ENCODE data around the gene OR4P4.

Gene OR4P4

DNA sequence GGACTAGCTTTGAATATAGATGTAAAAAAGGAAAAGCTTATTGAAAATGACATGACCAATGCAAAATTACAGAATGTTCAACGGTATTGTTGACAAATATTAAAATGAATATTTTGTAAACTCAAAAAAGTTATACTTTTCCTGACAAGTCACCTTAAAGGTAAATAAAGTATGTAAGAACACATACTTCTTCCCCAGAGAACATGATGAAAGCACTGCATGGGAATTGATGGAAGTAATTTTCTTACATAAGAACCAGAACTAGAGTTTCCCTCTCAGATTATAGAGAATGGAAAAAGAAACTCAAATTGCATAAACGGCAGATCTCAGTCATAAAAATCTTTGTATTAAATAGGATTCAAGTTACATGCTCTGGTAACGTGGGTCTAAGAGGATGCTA lies at the start of gene OR4P4:
TSS of gene OR4P4 (plus strand) at position 301 of the 400 bp plus-strand sequence.
- H3K9me3 ChIP-seq (ENCODE audit: control insufficient read depth, insufficient read depth, low read depth, low read length), result no peaks in the 10 kb centered on the region
- H3K4me1 ChIP-seq (ENCODE audit: control insufficient read depth, insufficient read depth, low read length), result no peaks in the 10 kb centered on the region
- ChIA-PET POLR2A (no interaction called here), CTCF (no interaction called here)
- H3K4me3 ChIP-seq (ENCODE audit: low read depth, low read length), result no peak within 1 kb of the TSS
- no peaks in the 10 kb centered on the region for H3K36me3 ChIP-seq (ENCODE audit: control insufficient read depth in 2 of 2, insufficient read depth in 1 of 2, low read length in 2 of 2)
- TF ChIP-seq REPIN1 (tag by site-specific recombination; IDR thresholded peaks at IDR 0.05; ENCODE audit: low read depth), result no peak
- TF ChIP-seq GFI1B (tag by site-specific recombination; IDR thresholded peaks at IDR 0.05), result no peak
- no peak for TF ChIP-seq ZNF350 (tag by site-specific recombination; IDR thresholded peaks at IDR 0.05)
- TF ChIP-seq, protein P1, sequence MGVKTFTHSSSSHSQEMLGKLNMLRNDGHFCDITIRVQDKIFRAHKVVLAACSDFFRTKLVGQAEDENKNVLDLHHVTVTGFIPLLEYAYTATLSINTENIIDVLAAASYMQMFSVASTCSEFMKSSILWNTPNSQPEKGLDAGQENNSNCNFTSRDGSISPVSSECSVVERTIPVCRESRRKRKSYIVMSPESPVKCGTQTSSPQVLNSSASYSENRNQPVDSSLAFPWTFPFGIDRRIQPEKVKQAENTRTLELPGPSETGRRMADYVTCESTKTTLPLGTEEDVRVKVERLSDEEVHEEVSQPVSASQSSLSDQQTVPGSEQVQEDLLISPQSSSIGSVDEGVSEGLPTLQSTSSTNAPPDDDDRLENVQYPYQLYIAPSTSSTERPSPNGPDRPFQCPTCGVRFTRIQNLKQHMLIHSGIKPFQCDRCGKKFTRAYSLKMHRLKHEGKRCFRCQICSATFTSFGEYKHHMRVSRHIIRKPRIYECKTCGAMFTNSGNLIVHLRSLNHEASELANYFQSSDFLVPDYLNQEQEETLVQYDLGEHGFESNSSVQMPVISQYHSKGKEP (tag by site-specific recombination; IDR thresholded peaks at IDR 0.05), result no peak
- no peak for TF ChIP-seq ZNF274 (IDR thresholded peaks at IDR 0.05; ENCODE audit: low read length)
- no peak for TF ChIP-seq ZNF274 (tag by site-specific recombination; IDR thresholded peaks at IDR 0.05; ENCODE audit: borderline replicate concordance)
- no peak for TF ChIP-seq ZNF354C (tag by site-specific recombination; IDR thresholded peaks at IDR 0.05; ENCODE audit: borderline replicate concordance, low read depth)
- TF ChIP-seq, protein P2, sequence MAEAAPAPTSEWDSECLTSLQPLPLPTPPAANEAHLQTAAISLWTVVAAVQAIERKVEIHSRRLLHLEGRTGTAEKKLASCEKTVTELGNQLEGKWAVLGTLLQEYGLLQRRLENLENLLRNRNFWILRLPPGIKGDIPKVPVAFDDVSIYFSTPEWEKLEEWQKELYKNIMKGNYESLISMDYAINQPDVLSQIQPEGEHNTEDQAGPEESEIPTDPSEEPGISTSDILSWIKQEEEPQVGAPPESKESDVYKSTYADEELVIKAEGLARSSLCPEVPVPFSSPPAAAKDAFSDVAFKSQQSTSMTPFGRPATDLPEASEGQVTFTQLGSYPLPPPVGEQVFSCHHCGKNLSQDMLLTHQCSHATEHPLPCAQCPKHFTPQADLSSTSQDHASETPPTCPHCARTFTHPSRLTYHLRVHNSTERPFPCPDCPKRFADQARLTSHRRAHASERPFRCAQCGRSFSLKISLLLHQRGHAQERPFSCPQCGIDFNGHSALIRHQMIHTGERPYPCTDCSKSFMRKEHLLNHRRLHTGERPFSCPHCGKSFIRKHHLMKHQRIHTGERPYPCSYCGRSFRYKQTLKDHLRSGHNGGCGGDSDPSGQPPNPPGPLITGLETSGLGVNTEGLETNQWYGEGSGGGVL (tag by site-specific recombination; IDR thresholded peaks at IDR 0.05), result no peak
- no peak for TF ChIP-seq KLF7 (tag by site-specific recombination; IDR thresholded peaks at IDR 0.05; ENCODE audit: borderline replicate concordance)
- no peak for TF ChIP-seq KLF1 (tag by site-specific recombination; IDR thresholded peaks at IDR 0.05)
- TF ChIP-seq SCRT2 (tag by site-specific recombination; IDR thresholded peaks at IDR 0.05), result no peak
- no peak for TF ChIP-seq ZFP3 (tag by site-specific recombination; IDR thresholded peaks at IDR 0.05; ENCODE audit: low read depth)
- TF ChIP-seq ZNF501 (tag by site-specific recombination; IDR thresholded peaks at IDR 0.05), result no peak
- TF ChIP-seq ZNF16 (tag by site-specific recombination; IDR thresholded peaks at IDR 0.05; ENCODE audit: low read depth), result no peak
- no peak for TF ChIP-seq ZNF302 (tag by site-specific recombination; IDR thresholded peaks at IDR 0.05; ENCODE audit: low read depth)
- H3K27ac ChIP-seq (ENCODE audit: extremely low read depth, low read depth, low read length), result no peak within 1 kb of the TSS

DNA sequence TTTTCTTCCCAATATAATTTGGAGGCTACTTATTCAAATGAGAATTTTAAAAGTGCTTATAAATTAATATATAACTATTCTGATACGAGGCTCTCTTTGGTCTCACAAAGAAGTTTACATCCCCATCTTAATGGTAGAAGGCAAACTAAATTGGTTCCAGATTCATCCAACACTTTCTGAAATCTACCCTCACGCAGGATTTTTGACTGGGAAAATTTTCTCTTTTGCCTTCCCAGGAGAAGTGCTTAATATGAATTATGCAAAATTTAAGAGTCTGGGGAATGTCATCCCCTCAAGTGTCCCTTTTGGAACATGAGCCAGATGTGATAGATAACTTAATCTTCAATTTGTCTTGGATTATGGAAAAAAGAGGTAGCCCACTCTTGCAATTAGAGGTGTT lies 27.4 kb upstream of the OR4P4 start, which contains the start of gene OR4C11:
TSS of gene OR4C11 (minus strand) at position 101 of the 400 bp plus-strand sequence. CDS start 3,272 bp downstream, outside the sequence.
- Histone ChIP-seq H3K4me1 (ENCODE audit: control insufficient read depth, insufficient read depth, low read length) (no peaks in the 10 kb centered on the region), H3K9me3 (ENCODE audit: control insufficient read depth, insufficient read depth, low read depth, low read length) (no peaks in the 10 kb centered on the region), H3K27ac (ENCODE audit: extremely low read depth, low read depth, low read length) (no peak within 1 kb of the TSS), H3K4me3 (ENCODE audit: low read depth, low read length) (no peak within 1 kb of the TSS), H3K36me3 (ENCODE audit: control insufficient read depth in 2 of 2, insufficient read depth in 1 of 2, low read length in 2 of 2) (no peaks in the 10 kb centered on the region)
- POLR2A ChIA-PET, result no interaction called here
- CTCF ChIA-PET, result no interaction called here
- no peak for TF ChIP-seq ZNF138 (tag by site-specific recombination; IDR thresholded peaks at IDR 0.05; ENCODE audit: borderline replicate concordance)
- no peak for TF ChIP-seq ZNF112 (tag by site-specific recombination; IDR thresholded peaks at IDR 0.05)
- TF ChIP-seq GLI2 (tag by site-specific recombination; IDR thresholded peaks at IDR 0.05; ENCODE audit: borderline replicate concordance, low read depth), result no peak
- no peak for TF ChIP-seq ZNF792 (tag by site-specific recombination; IDR thresholded peaks at IDR 0.05)
- TF ChIP-seq, protein P3, sequence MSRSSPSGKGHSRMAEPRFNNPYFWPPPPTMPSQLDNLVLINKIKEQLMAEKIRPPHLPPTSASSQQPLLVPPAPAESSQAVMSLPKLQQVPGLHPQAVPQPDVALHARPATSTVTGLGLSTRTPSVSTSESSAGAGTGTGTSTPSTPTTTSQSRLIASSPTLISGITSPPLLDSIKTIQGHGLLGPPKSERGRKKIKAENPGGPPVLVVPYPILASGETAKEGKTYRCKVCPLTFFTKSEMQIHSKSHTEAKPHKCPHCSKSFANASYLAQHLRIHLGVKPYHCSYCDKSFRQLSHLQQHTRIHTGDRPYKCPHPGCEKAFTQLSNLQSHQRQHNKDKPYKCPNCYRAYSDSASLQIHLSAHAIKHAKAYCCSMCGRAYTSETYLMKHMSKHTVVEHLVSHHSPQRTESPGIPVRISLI (tag by site-specific recombination; IDR thresholded peaks at IDR 0.05), result no peak
- TF ChIP-seq ZNF169 (tag by site-specific recombination; IDR thresholded peaks at IDR 0.05), result no peak
- no peak for TF ChIP-seq ZNF701 (tag by site-specific recombination; IDR thresholded peaks at IDR 0.05)
- TF ChIP-seq, protein P4, sequence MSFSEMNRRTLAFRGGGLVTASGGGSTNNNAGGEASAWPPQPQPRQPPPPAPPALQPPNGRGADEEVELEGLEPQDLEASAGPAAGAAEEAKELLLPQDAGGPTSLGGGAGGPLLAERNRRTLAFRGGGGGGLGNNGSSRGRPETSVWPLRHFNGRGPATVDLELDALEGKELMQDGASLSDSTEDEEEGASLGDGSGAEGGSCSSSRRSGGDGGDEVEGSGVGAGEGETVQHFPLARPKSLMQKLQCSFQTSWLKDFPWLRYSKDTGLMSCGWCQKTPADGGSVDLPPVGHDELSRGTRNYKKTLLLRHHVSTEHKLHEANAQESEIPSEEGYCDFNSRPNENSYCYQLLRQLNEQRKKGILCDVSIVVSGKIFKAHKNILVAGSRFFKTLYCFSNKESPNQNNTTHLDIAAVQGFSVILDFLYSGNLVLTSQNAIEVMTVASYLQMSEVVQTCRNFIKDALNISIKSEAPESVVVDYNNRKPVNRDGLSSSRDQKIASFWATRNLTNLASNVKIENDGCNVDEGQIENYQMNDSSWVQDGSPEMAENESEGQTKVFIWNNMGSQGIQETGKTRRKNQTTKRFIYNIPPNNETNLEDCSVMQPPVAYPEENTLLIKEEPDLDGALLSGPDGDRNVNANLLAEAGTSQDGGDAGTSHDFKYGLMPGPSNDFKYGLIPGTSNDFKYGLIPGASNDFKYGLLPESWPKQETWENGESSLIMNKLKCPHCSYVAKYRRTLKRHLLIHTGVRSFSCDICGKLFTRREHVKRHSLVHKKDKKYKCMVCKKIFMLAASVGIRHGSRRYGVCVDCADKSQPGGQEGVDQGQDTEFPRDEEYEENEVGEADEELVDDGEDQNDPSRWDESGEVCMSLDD (tag by site-specific recombination; IDR thresholded peaks at IDR 0.05), result no peak
- no peak for TF ChIP-seq ZNF677 (tag by site-specific recombination; IDR thresholded peaks at IDR 0.05)
- TF ChIP-seq, protein P5, sequence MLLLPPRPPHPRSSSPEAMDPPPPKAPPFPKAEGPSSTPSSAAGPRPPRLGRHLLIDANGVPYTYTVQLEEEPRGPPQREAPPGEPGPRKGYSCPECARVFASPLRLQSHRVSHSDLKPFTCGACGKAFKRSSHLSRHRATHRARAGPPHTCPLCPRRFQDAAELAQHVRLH (tag by site-specific recombination; IDR thresholded peaks at IDR 0.05), result no peak
- TF ChIP-seq ZNF175 (tag by site-specific recombination; IDR thresholded peaks at IDR 0.05), result no peak
- TF ChIP-seq ZFP69B (tag by site-specific recombination; IDR thresholded peaks at IDR 0.05), result no peak
- TF ChIP-seq, protein P6, sequence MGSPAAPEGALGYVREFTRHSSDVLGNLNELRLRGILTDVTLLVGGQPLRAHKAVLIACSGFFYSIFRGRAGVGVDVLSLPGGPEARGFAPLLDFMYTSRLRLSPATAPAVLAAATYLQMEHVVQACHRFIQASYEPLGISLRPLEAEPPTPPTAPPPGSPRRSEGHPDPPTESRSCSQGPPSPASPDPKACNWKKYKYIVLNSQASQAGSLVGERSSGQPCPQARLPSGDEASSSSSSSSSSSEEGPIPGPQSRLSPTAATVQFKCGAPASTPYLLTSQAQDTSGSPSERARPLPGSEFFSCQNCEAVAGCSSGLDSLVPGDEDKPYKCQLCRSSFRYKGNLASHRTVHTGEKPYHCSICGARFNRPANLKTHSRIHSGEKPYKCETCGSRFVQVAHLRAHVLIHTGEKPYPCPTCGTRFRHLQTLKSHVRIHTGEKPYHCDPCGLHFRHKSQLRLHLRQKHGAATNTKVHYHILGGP (tag by site-specific recombination; IDR thresholded peaks at IDR 0.05), result no peak
- TF ChIP-seq BCL11A (tag by site-specific recombination; IDR thresholded peaks at IDR 0.05; ENCODE audit: low read depth), result no peak

Data from HEK293 (cell line).